ENCODE results near the gene BCAR1. TPM values are rescaled to one million over a fixed set of nuclear protein-coding genes. Genes with fewer than 3 reads are reported as not detected.
A peak's percentile ranks its signal among the peaks of the same experiment; 100 is the strongest.

The BCAR1 gene
- total and polyA plus RNA-seq, 7 donors = 21.7 to 82.3 (median 42.9) TPM

GRCh38 chr16:75263291-75263962, 12.0 kb upstream of the BCAR1 start:
- peak overlapping the region in 2 of 4 donors; percentile 72 to 77 for H3K4me3 ChIP-seq
- intact Hi-C loops (cut with DNase I) = no loop called here
- H3K27ac ChIP-seq = peak overlapping the region; percentile 90 to 97 (median 95)
- no peaks in the 10 kb centered on the region for H3K27me3 ChIP-seq
- DNase-seq = peak; percentile 67
- H3K9me3 ChIP-seq = no peaks in the 10 kb centered on the region
- WGBS, 2 donors = 76 to 90% methylated on average over 14 of the region's 14 CpGs
- no peaks in the 10 kb centered on the region for H3K36me3 ChIP-seq
- H3K4me1 ChIP-seq = peaks cover 0 to 82% (median 64%) of the 10 kb centered on the region in 4 donors
- no peak for TF ChIP-seq POLR2AphosphoS5 (IDR thresholded peaks at IDR 0.05)
- TF ChIP-seq EP300 (IDR thresholded peaks at IDR 0.05) = no peak
- no peak for TF ChIP-seq POLR2A (IDR thresholded peaks at IDR 0.05)
- no peak for TF ChIP-seq CTCF (IDR thresholded peaks at IDR 0.05)

GRCh38 chr16:75262800-75263127, 11.3 kb upstream of the BCAR1 start:
- Histone ChIP-seq H3K27me3 (no peaks in the 10 kb centered on the region), H3K4me3 (no peak overlapping the region), H3K9me3 (no peaks in the 10 kb centered on the region), H3K27ac (peak overlapping the region in 2 of 4 donors; percentile 90 to 94), H3K36me3 (no peaks in the 10 kb centered on the region), H3K4me1 (peaks cover 0 to 85% (median 67%) of the 10 kb centered on the region in 4 donors)
- intact Hi-C loops (cut with DNase I) = no loop called here
- DNase-seq = no peak
- TF ChIP-seq CTCF (IDR thresholded peaks at IDR 0.05) = no peak
- TF ChIP-seq POLR2A (IDR thresholded peaks at IDR 0.05) = no peak
- no peak for TF ChIP-seq POLR2AphosphoS5 (IDR thresholded peaks at IDR 0.05)
- no peak for TF ChIP-seq EP300 (IDR thresholded peaks at IDR 0.05)
- 74 to 88% methylated on average over 5 of the region's 5 CpGs for WGBS, 2 donors

DNA sequence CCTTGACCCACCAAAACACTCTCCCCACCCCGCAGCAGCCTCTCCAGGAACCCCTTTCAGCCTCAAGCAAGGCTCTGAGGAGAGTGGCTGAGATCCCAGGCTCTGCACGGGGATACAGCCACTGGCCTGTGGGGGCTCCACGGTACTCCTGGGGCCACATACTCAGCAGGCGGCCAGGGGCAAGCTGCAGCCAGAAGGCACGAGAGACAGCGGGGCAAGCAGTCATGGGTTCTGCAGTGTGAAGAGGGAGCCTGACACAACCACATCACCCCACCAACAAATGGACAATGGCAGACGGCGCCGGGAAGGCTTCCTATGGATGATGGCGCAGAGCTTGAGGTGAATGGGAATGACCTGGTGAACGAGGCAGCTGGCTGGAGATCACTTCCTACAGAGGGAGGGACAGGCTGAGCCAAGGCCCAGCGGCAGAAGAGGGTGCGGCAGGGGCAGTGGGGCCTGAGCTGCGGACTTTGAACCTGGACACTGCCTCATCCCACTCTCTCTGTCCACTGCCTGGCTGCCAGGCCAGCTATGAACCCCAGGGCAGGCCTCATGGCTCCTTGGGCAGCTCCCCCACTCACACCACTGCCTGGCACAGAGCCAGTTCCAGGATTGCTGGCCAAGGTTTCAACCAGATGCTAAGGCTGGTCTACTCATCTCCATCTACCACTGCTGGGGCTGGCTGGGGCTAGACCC, 10.8 kb upstream of the BCAR1 start:
- H3K4me3 ChIP-seq = no peak overlapping the region
- intact Hi-C loops (cut with DNase I) = no loop called here
- H3K36me3 ChIP-seq = no peaks in the 10 kb centered on the region
- WGBS, 2 donors = 57 to 75% methylated on average over 14 of the region's 14 CpGs
- peak; percentile 71 for DNase-seq
- H3K27me3 ChIP-seq = no peaks in the 10 kb centered on the region
- peak overlapping the region in 2 of 4 donors; percentile 90 to 94 for H3K27ac ChIP-seq
- H3K9me3 ChIP-seq = no peaks in the 10 kb centered on the region
- peaks cover 0 to 85% (median 70%) of the 10 kb centered on the region in 4 donors for H3K4me1 ChIP-seq
- no peak for TF ChIP-seq POLR2A (IDR thresholded peaks at IDR 0.05)
- TF ChIP-seq CTCF (IDR thresholded peaks at IDR 0.05) = no peak
- no peak for TF ChIP-seq EP300 (IDR thresholded peaks at IDR 0.05)
- no peak for TF ChIP-seq POLR2AphosphoS5 (IDR thresholded peaks at IDR 0.05)

GRCh38 chr16:75261590-75262078, 10.2 kb upstream of the BCAR1 start:
- no peak overlapping the region for H3K4me3 ChIP-seq
- DNase-seq = no peak
- TF ChIP-seq EP300 (IDR thresholded peaks at IDR 0.05) = no peak
- no peaks in the 10 kb centered on the region for H3K9me3 ChIP-seq
- no peaks in the 10 kb centered on the region for H3K27me3 ChIP-seq
- H3K4me1 ChIP-seq = peaks cover 0 to 85% (median 73%) of the 10 kb centered on the region in 4 donors
- WGBS, 2 donors = 94 to 98% methylated on average over 3 of the region's 3 CpGs
- no peaks in the 10 kb centered on the region for H3K36me3 ChIP-seq
- intact Hi-C loops (cut with DNase I) = no loop called here
- H3K27ac ChIP-seq = peak overlapping the region in 1 of 4 donors; percentile 94

DNA sequence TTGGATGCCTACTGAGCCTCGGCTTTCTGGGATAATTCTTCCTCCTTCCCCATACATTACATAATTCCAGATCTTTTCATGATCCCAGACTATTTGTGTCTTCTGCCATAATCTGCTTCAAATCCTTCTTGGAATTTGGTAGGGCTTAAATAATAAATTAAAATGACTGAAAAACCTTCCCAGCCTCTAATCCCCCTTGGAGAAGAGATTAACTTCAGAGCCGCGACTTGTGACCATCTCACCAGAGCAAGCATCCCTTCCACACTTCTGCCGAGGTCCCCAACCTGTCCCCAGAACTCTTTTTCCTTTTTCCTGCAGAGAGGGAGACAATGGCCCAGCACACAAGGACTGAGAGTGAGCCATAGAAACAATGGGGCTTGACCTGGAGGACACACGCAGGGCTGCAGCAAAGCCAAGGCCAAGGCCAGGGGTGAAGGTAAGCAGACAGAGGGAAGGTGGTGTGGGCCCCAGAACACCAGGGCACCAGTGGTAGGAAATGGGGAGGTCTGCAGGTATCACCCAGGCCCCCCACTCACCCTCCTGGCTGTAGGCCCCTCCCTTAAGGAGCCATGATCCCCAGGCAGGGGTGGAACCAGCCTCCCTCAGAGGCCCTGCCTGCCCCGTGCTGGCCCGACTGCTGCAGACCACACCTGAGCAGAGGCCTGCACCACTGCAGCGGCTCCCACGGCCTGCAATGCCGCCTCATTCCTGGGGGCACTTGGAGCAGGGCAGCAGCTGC, 9.6 kb upstream of the BCAR1 start:
- H3K27ac ChIP-seq = no peak overlapping the region
- no peak for DNase-seq
- no peaks in the 10 kb centered on the region for H3K36me3 ChIP-seq
- intact Hi-C loops (cut with DNase I) = no loop called here
- H3K9me3 ChIP-seq = no peaks in the 10 kb centered on the region
- no peak overlapping the region for H3K4me3 ChIP-seq
- H3K27me3 ChIP-seq = no peaks in the 10 kb centered on the region
- TF ChIP-seq EP300 (IDR thresholded peaks at IDR 0.05) (no peak), CTCF (IDR thresholded peaks at IDR 0.05) (no peak), POLR2A (IDR thresholded peaks at IDR 0.05) (no peak), POLR2AphosphoS5 (IDR thresholded peaks at IDR 0.05) (no peak)
- peaks cover 0 to 85% (median 73%) of the 10 kb centered on the region in 4 donors for H3K4me1 ChIP-seq
- 81 to 91% methylated on average over 10 of the region's 10 CpGs for WGBS, 2 donors
